B cell (primary cell): ENCODE measurements around the gene PRKAA2. TPM values are rescaled to one million over a fixed set of nuclear protein-coding genes. Genes with fewer than 3 reads are reported as not detected.

Experiments used
- ATAC-seq: fragments of 200-7000 bp; cut with Tn5 transposase; one replicate; pipeline ENCODE4 v1.10.0; 2021; ENCODE audit warnings: low read depth, mild to moderate bottlenecking, moderate number of reproducible peaks, moderate library complexity
- CTCF ChIA-PET: fragments of 350-600 bp; sonication (Branson Sonifier 250); formaldehyde crosslinking; loops from one replicate; lab custom pipeline; 2021; ENCODE audit warnings: antibody characterized with exemption, inconsistent platforms; lab: Charles Lee
- POLR2A ChIA-PET: fragments of 350-600 bp; sonication (Branson Sonifier 250); formaldehyde crosslinking; loops from one replicate; lab custom pipeline; 2021; ENCODE audit warnings: antibody characterized with exemption; lab: Charles Lee
- DNase-seq: peaks from one replicate; pipeline ENCODE4 v3.0.0; 2013
- H2AFZ ChIP-seq: 2 replicates; pipeline ENCODE4 v1.6.1; 2012; ENCODE audit warnings: mild to moderate bottlenecking, low read depth, low read length; ENCODE audit not compliant: insufficient read depth, poor library complexity, severe bottlenecking
- H3K27ac ChIP-seq, 2 donors: 1 replicate in 1 of 2; 2 replicates in 1 of 2; pipeline ENCODE4 v1.5.1; 2012 to 2013; ENCODE audit warnings: low read length in 2 of 2, mild to moderate bottlenecking in 2 of 2, moderate library complexity in 1 of 2
- H3K27me3 ChIP-seq, 4 experiments: fragments of 200-600 bp in 1 of 4; sonication (generic) in 1 of 4; replicated peaks in 1 of 4; 1 replicate in 2 of 4; 2 replicates in 2 of 4; pipeline versions ENCODE4 v1.6.1 to v1.7.0; 2013 to 2016; ENCODE audit warnings: low read length in 3 of 4, mild to moderate bottlenecking in 2 of 4, mixed read lengths in 1 of 4, moderate library complexity in 1 of 4; ENCODE audit not compliant: insufficient read depth in 4 of 4, control insufficient read depth in 3 of 4; ENCODE audit errors: control extremely low read depth in 1 of 4
- H3K36me3 ChIP-seq, 2 experiments: replicated peaks in 1 of 2; 1 replicate in 1 of 2; 2 replicates in 1 of 2; pipeline versions ENCODE4 v1.6.1 to v1.7.1; 2013; ENCODE audit warnings: low read length in 1 of 2; ENCODE audit not compliant: insufficient read depth in 2 of 2, control insufficient read depth in 1 of 2; ENCODE audit errors: control extremely low read depth in 1 of 2, extremely low read depth in 1 of 2
- H3K4me1 ChIP-seq, 2 donors: fragments of 200-600 bp in 1 of 2; sonication (generic) in 1 of 2; 1 replicate in 1 of 2; 2 replicates in 1 of 2; pipeline versions ENCODE4 v1.5.1 to v1.6.1; 2013 to 2017; ENCODE audit warnings: low read length in 2 of 2; ENCODE audit not compliant: control insufficient read depth in 2 of 2, insufficient read depth in 2 of 2
- H3K4me2 ChIP-seq: replicated peaks from 2 replicates; pipeline ENCODE3; 2012; ENCODE audit warnings: mild to moderate bottlenecking, low read depth, low read length; ENCODE audit not compliant: poor library complexity, severe bottlenecking
- H3K4me3 ChIP-seq, 5 experiments: fragments of 200-600 bp in 1 of 5; sonication (generic) in 1 of 5; 1 replicate in 3 of 5; 2 replicates in 2 of 5; pipeline versions ENCODE4 v1.5.1 to v1.7.0; 2011 to 2016; ENCODE audit warnings: low read length in 4 of 5, mild to moderate bottlenecking in 4 of 5, low read depth in 2 of 5, control low read depth in 1 of 5, moderate library complexity in 1 of 5; ENCODE audit not compliant: insufficient read depth in 1 of 5; ENCODE audit errors: control extremely low read depth in 1 of 5, extremely low read depth in 1 of 5
- H3K79me2 ChIP-seq: fragments of 200-600 bp; sonication (generic); one replicate; pipeline ENCODE4 v1.6.0; 2016; ENCODE audit warnings: low read length; ENCODE audit not compliant: control insufficient read depth, insufficient read depth
- H3K9ac ChIP-seq: fragments of 200-600 bp; sonication (generic); 2 replicates; pipeline ENCODE4 v1.6.1; 2017; ENCODE audit warnings: mild to moderate bottlenecking, low read length, moderate library complexity
- H3K9me3 ChIP-seq, 3 donors: one replicate each; pipeline versions ENCODE4 v1.6.1 to v1.7.1; 2013; ENCODE audit warnings: low read length in 2 of 3; ENCODE audit not compliant: control insufficient read depth in 2 of 3, insufficient read depth in 1 of 3; ENCODE audit errors: control extremely low read depth in 1 of 3
- H4K20me1 ChIP-seq: 2 replicates; pipeline ENCODE4 v1.6.0; 2012; ENCODE audit warnings: mild to moderate bottlenecking, low read length; ENCODE audit not compliant: insufficient read depth, control insufficient read depth, poor library complexity, severe bottlenecking
- H3K27ac Mint-ChIP-seq: one replicate; pipeline ENCODE4 v1.8.0; 2021; ENCODE audit warnings: mixed read lengths
- H3K27me3 Mint-ChIP-seq: one replicate; pipeline ENCODE4 v1.8.0; 2021; ENCODE audit warnings: mixed read lengths
- H3K4me1 Mint-ChIP-seq: one replicate; pipeline ENCODE4 v1.8.0; 2021; ENCODE audit warnings: mixed read lengths
- H3K4me3 Mint-ChIP-seq: one replicate; pipeline ENCODE4 v1.8.0; 2021; ENCODE audit warnings: mixed read lengths
- H3K9me3 Mint-ChIP-seq: one replicate; pipeline ENCODE4 v1.8.0; 2022; ENCODE audit warnings: mixed read lengths; ENCODE audit not compliant: insufficient read depth
- EZH2 ChIP-seq: IDR thresholded peaks from 2 replicates; pipeline ENCODE4 v1.6.1; 2012; ENCODE audit warnings: borderline replicate concordance, low read depth, mild to moderate bottlenecking, moderate library complexity, low read length; ENCODE audit not compliant: insufficient read depth, poor library complexity, severe bottlenecking
- WGBS: methylation state at CpG from one replicate; pipeline ENCODE4 v1.1.5; 2013; ENCODE audit warnings: missing lambda C conversion rate; ENCODE audit not compliant: insufficient coverage; 5-methylcytosine and 5-hydroxymethylcytosine counted together
- intact Hi-C: fragments of 100-400 bp; cut with micrococcal nuclease; formaldehyde crosslinking; loops from one replicate; pipeline ENCODE4 v1.10.0; 2022
- polyA plus RNA-seq: library from polyadenylated mRNA; depleted of rRNA; stranded (reverse); fragments of >200 nt; gene quantifications from 2 replicates; pipeline ENCODE4 v1.2.3, GENCODE V29; 2012
- total RNA-seq, 2 donors: library from RNA; stranded (reverse); fragments of 120-200 nt in 1 of 2; gene quantifications; 1 replicate in 1 of 2; 2 replicates in 1 of 2; pipeline versions ENCODE4 v1.2.3 to v1.2.4, GENCODE V29; 2013 to 2022
- TF ChIP-seq, protein P1 (sequence below): fragments of 200-600 bp; IDR thresholded peaks from one replicate; pipeline ENCODE4 v1.8.0; 2022; ENCODE audit warnings: antibody characterized with exemption, mild to moderate bottlenecking

Gene PRKAA2
- total and polyA plus RNA-seq, 2 donors (not counting 1 experiment from before 2014, with no cell fraction given) = not detected

DNA sequence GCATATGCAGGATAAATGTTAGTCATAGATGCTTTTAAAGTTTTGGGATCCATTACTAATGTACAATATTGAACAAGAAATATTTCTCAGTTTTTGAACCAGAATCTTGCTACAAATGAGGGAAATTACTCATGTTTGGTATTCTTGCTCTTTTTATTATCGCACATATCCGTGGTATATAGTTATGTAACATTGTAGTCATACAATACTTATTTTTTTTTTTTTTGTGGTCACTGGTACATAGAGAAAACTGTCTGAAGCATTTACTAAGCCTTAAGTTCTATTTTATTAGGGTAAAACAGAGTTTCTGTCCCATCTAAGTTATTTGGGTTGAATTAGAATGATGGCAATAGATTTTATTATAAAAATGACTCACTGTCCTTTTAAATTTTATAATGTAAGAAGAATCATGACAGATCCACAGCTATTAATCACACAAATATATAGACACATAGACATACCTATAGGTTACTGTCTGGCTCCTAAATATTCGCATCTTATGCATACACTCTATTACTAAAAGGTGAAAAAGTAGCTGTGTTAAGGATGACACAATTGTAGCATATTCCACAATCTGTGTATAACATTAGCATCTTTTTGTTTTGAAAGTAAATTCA lies 18.0 kb upstream of the PRKAA2 start:
- WGBS = no CpG with 5 or more reads among the region's 3 CpGs
- Histone ChIP-seq H3K4me1 (no peaks in the 10 kb centered on the region), H3K79me2 (no peaks in the 10 kb centered on the region), H3K27ac (no peak overlapping the region), H3K9ac (no peak overlapping the region), H3K4me2 (no peak overlapping the region), H2AFZ (no peak overlapping the region), H3K27me3 (peaks cover 0 to 15% (median 0%) of the 10 kb centered on the region in 4 experiments), H3K36me3 (no peaks in the 10 kb centered on the region), H3K9me3 (no peaks in the 10 kb centered on the region), H4K20me1 (no peaks in the 10 kb centered on the region), H3K4me3 (no peak overlapping the region)
- intact Hi-C loops = no loop called here
- no peaks in the 10 kb centered on the region for H3K9me3 Mint-ChIP-seq
- DNase-seq (no peak), ATAC-seq (no peak)
- H3K27me3 Mint-ChIP-seq = peaks cover 37% of the 10 kb centered on the region
- TF ChIP-seq, protein P1, sequence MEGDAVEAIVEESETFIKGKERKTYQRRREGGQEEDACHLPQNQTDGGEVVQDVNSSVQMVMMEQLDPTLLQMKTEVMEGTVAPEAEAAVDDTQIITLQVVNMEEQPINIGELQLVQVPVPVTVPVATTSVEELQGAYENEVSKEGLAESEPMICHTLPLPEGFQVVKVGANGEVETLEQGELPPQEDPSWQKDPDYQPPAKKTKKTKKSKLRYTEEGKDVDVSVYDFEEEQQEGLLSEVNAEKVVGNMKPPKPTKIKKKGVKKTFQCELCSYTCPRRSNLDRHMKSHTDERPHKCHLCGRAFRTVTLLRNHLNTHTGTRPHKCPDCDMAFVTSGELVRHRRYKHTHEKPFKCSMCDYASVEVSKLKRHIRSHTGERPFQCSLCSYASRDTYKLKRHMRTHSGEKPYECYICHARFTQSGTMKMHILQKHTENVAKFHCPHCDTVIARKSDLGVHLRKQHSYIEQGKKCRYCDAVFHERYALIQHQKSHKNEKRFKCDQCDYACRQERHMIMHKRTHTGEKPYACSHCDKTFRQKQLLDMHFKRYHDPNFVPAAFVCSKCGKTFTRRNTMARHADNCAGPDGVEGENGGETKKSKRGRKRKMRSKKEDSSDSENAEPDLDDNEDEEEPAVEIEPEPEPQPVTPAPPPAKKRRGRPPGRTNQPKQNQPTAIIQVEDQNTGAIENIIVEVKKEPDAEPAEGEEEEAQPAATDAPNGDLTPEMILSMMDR = no peak
- no peak for TF ChIP-seq EZH2
- H3K4me1 Mint-ChIP-seq = peaks cover 2% of the 10 kb centered on the region
- ChIA-PET CTCF (no interaction called here), POLR2A (no interaction called here)
- no peak overlapping the region for H3K27ac Mint-ChIP-seq
- no peak overlapping the region for H3K4me3 Mint-ChIP-seq

DNA sequence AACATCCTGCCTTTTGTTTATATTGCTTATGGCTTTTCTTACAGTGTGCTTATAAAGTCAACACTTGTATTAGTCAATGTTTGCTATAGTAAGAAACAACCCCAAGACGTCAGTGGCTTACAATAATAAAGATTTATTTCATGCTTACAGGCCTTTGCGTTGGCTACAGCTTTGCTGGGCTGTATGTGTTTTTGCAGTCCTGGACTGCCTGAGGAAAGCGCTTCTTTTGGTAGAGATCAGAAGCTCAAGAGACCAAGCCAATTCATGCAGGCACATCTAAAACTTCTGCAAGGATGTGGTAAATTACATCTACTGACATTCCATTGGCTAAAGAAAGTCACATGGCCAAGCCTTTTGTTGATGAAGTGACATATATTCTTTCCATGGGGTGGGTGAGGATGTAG lies 17.5 kb upstream of the PRKAA2 start:
- Histone ChIP-seq H4K20me1 (no peaks in the 10 kb centered on the region), H3K4me3 (no peak overlapping the region), H3K79me2 (no peaks in the 10 kb centered on the region), H2AFZ (no peak overlapping the region), H3K27ac (no peak overlapping the region), H3K9ac (no peak overlapping the region), H3K36me3 (no peaks in the 10 kb centered on the region), H3K4me2 (no peak overlapping the region), H3K27me3 (peaks cover 0 to 15% (median 0%) of the 10 kb centered on the region in 4 experiments), H3K4me1 (no peaks in the 10 kb centered on the region), H3K9me3 (no peaks in the 10 kb centered on the region)
- intact Hi-C loops = no loop called here
- ChIA-PET POLR2A (no interaction called here), CTCF (interaction anchor here (0.7 kb wide), 1 partner anchor 170 kb away, joined by 3 read pairs; no protein-coding TSS in a partner anchor)
- peaks cover 37% of the 10 kb centered on the region for H3K27me3 Mint-ChIP-seq
- DNase-seq (no peak), ATAC-seq (no peak)
- no peak for TF ChIP-seq EZH2
- TF ChIP-seq, protein P1 = no peak
- H3K4me1 Mint-ChIP-seq = peaks cover 2% of the 10 kb centered on the region
- H3K4me3 Mint-ChIP-seq = no peak overlapping the region
- no peak overlapping the region for H3K27ac Mint-ChIP-seq
- 100% methylated on average over 1 of the region's 3 CpGs for WGBS
- no peaks in the 10 kb centered on the region for H3K9me3 Mint-ChIP-seq
